GM21447 (cell line): ENCODE measurements around the gene MISP3.

Experiments
- ATAC-seq: cut with Tn5 transposase; IDR thresholded peaks from one replicate; pipeline ENCODE4 v1.9.1; 2021; ENCODE audit not compliant: unreplicated experiment

The MISP3 gene

GRCh38 chr19:14119146-14119545 lies 46.6 kb downstream of the MISP3 start:
- no peak for ATAC-seq

- no peak for ATAC-seq
Observed at GRCh38 chr19:14119644-14120496, 47.3 kb downstream of the MISP3 start.

GRCh38 chr19:14120497-14120780 lies 47.9 kb downstream of the MISP3 start:
- no peak for ATAC-seq

- ATAC-seq, result no peak
Observed at GRCh38 chr19:14122924-14123323, 50.3 kb downstream of the MISP3 start.
